Measurements from ENCODE around the gene SERPINB1.

SERPINB1 gene

DNA sequence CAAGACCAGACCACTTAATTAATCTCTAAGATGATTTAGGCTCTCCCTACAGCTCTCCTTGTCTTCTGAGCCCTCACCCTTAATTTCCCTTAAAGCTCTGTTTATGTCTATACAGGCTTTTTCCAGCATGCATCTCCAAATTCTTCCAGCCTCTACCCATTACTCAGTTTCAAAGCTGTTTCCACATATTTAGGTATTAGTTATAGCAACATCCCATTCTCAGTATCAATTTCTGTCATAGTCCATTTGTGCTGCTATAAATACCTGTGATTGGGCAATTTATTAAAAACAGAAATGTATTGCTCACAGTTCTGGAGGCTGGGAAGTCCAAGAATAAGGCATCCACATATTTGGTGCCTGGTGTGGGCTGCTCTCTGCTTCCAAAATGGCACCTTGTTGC lies 2.3 kb upstream of the SERPINB1 start:
- no peak for DNase-seq

DNA sequence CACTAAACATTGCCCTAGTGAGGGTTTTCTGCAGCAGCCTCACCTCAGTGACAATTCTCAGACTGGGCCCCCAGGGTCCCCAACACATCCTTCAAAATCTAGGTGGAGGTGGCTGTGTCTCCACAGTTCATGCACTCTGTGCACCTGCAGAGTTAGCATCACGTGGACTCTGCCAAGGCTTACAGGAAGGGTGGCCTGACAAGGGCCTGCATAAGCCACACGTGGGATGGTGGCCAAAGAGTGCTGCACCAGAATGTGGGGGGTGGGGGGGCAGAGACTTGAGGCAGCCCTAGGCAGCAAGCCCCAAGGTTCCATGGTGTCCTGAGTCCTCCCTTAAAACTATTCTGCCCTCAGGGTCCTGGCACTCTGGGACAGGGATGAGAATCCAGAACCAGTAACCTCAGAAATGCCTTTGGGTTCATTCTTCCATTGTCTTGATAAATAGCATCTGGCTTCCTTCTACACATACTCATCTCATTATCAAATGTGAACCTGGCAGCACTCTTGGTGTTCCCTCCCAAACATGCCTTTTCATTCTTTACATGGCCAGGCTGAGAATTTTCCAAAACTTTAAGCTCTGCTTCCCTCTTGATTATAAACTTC lies 1.6 kb upstream of the SERPINB1 start:
- no peak for DNase-seq

DNA sequence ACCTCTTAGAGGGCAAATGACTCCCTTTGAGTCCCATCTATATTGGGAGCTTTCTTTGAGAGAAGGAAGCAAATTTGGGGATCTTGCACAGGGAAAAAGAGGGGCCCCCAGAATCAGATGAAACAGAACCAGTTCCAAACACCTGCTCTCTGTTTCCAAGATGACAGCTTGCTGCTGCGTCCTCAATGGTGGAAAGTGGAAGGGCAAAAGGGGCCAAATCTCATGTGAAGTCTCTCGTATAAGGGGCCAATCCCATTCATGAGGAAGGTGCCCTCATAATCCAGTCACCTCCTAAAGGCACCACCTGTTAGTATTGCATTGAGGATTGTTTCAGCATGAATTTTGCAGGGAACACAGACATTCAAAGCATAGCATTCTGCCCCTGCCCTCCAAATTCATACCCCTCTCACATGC lies 483 bp upstream of the SERPINB1 start:
- no peak for DNase-seq

DNA sequence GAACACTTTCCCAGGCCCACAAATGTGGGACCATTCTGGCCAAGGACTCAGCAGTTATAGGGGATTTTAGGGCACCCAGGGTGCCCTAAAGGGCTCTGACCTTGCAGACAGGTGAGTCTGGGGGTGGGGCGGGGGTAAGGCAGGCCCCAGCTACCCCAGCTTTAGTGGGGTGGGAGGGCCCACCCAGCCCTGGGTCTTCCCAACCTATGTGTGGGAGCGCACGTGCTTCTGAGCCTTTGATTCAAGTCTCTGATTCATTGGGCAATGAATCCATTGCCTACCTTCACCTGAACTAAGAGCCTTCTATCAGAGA lies 958 bp downstream of the SERPINB1 start:
- no peak for DNase-seq

DNA sequence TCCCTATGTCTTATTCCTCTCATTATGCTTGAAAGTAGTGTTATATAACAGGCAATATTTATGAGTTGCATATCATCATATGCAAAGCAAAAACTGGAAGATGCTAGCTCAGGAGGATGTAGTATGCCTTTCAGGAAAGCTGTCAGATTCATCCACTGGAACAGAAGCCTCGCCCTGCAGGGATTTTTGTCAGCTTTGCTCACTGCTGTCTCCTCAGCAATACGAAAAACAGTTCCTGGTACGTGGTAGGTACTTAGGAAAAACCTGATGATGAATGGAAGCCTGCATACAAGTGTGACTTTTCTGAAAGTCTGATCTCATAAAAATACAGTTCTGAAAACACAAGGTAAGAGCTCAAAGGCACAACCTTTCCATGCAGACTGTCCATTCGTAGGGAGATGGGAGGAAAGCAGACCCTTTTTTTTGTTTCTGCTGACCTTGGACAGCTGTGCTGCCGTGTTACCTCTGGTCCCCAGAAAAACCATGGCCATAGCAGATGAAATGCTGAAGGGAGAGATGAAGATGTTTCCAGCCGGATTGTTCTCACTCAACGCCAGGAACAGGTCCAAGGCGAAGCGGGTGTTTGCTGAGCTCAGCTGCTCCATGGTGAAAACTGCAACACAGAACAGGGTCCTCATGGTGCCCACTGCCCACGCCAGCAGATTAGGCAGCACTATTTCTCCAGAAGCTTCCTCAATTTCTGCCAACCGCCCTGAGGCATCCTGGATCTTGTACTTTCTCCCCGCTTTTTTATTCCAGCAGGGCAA lies 1.5 kb downstream of the SERPINB1 start:
- DNase-seq, result no peak

DNA sequence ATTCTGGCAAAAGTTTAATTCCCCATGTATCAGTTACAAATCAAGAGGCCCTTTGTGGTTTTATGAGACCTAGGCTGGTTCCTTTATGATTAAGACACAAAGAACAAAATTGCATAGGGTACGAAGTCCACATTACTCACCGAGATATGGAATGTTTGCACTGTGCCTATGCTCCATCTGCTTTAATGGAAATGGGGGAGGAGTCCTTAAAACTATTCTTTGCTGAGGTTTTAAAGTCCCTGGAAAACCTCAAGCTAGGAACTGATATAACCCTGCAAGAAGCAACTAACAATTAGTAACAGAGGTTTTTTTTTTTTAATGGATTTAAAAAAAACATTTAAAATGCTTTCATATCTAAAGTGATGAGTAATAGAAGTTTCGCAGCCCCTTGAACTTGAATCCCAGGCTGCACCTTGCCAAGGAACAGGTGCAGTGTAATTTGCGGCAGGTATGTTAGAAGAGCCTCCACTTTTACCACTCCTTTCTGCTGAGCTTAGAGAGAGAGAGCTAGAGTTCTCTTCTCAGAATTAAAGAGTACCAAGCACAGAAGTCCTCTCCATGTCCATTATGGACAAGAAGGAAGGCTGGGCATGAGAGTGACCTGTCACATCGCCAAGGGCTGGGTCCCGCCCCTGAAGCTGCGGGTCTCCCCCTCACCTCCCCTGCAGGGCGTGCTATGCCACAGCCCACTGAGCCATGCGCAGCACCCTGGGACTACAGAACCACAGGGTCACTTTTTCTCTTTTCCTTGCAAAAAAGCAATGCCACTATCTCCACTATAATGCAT lies 2.3 kb downstream of the SERPINB1 start:
- no peak for DNase-seq

DNA sequence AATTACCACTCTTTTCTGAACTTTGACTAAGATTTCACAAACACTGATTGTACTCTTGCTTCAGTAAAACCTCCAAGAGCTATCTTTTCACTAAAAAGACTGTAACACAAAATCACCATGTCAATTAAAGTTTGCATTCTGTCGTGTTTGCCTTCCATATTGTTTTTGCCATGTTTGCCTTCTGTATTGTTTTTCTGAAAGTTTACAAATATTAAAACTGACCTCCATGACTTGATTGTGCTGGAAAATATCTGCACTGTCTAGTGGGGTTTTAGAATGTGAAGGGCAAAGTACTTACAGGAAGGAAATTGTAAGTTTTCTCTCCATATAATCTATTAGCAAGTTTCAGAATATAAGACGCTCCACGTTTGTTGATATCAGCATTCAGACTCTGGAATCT lies 3.4 kb downstream of the SERPINB1 start:
- DNase-seq, result no peak

DNA sequence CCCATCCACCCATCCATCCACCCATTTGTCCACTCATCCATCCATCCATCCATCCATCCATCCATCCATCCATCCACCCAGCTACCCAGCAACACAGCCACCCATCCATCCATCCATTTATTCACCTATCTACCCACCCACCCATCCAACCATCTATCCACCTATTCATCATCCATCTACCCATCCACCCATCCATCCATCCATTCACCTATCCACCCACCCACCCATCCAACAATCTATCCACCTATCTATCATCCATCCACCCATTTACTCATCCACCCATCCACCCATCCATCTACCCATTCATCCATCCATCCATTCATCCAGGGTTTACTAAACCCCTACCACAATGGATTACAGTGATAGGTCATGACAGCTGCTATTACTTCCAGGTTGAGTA lies 7.4 kb downstream of the SERPINB1 start:
- no peak for DNase-seq

DNA sequence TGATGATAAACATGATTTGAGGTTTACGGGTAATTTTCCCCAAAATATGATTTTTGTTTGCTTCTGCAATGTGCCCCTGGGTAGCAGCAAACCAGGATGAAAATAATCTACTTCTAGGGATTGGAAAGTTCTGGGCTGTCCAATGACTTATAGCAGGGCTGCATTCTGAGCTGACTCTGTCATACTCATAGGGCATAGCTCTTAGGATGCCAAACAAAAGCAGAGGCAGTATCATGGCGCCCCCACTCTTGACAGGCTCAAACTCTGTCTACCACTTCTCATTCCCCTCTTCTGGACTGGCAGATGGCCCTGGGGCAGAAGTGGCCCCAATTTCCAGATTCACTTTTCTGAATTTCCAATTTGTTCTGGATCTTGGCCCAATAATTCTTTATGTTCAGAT lies 10.3 kb downstream of the SERPINB1 start:
- no peak for DNase-seq

DNA sequence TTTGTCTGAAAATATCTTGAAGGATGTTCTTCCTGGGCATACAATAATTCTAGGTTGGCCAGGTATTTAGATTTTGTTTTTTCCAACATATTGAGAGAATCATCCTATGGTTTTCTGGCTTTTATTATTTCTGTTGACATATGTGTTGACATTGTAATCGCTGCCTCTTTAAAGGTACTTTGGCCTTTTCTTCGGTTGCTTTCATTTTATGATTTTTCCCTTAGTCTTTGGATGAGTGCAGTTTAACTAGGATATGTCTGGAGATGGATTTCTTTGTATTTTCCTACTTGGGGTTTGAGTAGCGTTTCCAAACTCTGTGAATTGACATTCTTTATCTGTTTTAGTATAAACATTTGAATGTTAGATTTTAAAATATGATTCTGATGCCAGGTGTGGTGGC lies 11.5 kb downstream of the SERPINB1 start:
- DNase-seq, result no peak

DNA sequence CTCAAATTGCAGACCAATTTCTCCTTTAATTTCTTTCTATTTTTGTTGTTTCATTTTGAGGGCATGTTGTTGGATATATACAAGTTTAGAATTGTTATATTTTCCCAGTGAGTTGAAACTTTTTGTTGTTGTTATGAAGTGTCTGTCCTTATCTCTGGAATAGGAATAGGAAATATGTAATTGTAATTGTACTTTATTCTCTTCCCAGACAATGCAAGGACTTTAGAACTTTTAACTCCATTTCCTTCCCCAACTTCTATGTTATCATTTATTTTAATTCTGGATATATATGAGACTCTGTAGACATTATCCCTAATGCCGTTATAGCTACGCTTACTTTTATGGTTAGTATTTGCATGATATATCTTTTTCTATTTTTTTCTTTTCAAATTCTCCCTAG lies 12.4 kb downstream of the SERPINB1 start:
- DNase-seq, result no peak

DNA sequence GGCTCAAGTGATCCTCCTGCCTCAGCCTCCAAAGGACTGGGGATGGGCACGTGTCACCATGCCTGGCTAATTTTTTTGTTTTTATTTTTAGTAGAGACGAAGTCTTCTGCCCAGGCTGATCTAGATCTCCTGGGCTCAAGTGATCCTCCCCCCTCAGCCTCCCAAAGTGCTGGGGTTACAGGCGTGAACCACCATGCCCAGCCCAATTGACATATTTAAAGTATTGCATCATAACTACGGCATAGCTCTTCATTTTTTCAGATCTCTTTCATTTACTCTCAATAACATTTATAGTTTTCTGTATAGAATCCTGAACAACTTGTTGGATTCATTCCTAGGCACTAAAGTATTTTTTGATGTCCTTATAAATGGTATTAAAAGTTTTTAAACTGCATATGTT lies 13.0 kb downstream of the SERPINB1 start:
- DNase-seq, result no peak

DNA sequence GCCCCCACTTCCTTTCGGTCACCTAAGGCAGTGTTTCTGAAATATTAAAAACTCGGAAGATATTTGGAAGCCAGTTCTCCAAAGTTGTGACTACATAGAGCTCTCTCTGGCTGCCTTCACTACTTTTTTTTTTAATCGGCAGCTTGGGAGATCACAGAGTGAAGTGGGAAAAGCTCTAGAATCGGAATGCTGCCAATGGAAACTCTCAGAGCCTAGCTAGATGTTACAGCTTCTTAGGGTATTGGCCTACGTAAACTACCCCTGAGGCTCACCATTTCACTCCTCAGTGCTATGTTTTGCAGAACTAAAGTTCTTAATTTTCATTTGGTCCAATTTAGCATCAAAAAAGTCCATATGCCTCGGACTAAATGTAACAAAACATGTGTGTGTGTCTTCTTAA lies 14.5 kb downstream of the SERPINB1 start:
- DNase-seq, result no peak

DNA sequence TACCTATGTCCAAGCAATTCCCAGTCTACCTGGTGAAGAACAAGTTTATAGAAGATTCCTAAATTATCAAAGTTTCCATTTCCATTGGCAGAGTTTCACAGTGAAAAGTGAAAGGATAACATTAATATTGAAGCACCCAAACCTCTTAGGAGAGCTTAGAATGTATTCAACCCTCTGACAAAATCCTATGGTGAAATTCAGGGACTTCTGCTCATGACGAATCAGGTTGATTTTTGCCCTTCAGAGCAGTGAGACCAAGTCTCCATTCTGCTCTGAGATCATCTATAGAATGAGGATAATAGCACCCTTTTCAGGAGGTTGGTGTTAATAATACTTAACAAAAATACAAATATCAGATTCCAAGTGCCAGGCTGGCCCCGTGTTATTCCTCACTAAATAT lies 15.5 kb downstream of the SERPINB1 start:
- DNase-seq, result no peak

DNA sequence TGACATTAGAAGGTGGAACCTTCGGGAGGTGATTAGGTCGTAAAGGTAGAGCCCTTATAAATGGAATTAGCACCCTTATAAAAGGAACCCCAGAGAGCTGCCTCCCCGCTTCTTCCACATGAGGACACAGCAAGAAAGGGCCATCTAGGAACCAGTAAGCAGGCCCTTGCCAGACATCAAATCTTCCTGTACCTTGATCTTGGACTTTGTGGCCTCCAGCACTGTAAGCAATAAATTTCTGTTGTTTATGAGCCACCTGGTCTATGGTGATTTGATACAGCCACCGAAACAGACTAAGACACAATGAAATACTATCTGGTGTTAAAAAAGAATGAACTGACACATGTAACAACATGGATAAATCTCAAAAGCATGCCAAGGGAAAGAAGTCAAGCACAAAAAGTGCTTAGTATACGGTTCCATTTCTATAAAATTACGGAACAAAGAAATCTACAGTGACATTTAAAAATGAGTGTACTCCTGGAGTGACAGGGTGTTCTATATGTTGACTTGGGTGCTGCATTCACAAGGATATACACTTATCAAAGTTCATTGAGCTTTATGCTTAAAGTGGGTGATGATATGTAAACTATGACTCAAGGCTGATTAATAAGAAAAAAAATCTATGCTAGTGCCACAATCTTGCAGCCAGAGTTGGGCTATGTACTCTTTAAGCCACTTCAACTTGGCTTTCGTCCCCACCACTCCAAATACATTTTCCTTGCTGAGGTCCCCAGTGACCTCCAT lies 18.4 kb downstream of the SERPINB1 start:
- no peak for DNase-seq

DNA sequence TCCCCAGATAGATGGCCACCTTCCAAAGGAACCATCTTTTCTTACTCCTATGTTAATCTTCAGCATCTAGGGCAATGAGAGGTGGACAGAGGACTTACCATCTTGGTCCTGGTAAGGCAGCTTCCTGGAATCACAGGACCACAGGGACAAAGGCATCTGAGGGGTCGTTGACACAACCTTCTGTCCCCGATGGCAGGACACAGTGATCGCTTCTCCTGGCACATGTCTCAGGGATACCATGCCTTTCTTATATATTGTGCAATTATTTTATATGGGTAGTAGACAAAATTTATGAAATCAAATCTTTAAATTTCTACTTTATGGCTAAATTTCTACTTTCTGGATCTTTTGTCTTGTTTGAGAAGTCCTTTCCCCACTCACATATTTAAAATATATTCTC lies 20.1 kb downstream of the SERPINB1 start:
- no peak for DNase-seq

DNA sequence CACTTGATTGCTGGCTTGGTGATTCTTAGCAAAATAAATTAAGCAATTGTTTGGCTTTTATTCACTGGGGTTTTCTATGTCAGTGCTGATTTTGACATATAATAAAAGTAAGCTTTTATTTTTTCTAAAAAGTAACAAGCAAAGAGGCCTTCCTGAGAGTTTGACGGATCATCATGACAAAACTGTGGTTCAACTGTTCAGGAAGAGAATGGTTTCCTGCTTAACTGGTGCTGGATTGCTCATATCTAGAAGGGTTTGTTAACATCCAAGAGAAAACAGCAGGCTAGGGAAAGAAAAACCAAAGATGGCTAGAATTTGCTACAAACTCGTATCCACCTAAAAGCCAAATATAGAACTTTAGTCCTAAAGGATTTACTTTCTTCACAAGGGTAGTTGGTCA lies 21.2 kb downstream of the SERPINB1 start:
- DNase-seq, result no peak

DNA sequence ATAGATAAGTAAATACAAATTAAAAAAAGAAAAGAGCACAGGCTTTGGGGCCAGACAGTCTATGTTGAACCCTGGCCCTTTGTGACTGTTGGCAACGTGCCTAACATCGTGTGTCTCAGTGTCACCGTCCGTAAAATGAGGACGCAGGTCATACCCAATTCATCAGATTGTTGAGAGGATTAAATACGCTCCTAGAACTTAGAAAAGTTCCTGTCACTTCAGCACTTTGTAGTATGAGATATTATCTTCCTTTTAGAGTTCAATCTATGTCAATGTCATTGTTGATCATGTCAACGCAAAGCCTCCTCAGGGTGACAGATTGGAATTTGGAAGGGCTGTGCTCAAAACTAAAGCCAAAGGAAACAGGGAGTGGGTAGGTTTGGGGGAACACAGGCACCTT lies 21.7 kb downstream of the SERPINB1 start:
- no peak for DNase-seq

DNA sequence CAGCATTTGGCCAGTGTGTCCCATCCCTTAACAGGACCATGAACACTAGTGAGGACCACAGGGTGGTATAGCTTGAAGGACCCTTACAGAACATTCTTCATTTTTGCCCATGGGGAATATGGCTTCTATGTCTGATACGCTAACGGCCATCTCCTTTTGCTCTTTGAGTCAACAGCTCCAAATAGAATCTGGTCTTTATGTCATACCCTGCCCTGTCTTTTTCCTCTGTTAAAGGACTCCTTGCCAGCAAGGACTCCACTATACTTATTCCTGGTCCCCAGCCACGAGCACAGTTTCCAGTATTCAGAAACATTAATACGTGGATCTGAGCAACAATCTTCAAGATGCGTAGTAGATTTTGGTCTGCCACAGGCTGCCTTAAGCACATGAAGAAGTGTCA lies 22.5 kb downstream of the SERPINB1 start:
- DNase-seq, result no peak

DNA sequence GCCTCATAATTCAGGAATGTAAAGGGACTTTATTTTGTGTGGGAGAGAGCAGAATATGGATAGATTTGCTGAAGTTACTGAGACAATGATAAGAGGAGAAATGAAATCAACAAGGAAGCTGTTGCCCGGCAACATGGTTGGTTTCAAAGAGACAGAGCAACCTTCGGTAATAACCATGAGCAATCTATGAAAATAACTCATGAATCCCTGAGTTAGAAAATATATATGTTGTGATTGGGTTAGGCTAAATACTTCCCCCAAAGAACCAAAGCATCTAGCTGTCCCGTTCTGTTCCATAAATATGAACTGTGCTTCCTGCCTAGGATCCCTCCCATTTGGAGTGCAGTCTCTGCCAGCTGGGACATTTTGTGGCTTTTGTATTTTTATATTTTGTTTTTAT lies 23.1 kb downstream of the SERPINB1 start:
- no peak for DNase-seq

DNA sequence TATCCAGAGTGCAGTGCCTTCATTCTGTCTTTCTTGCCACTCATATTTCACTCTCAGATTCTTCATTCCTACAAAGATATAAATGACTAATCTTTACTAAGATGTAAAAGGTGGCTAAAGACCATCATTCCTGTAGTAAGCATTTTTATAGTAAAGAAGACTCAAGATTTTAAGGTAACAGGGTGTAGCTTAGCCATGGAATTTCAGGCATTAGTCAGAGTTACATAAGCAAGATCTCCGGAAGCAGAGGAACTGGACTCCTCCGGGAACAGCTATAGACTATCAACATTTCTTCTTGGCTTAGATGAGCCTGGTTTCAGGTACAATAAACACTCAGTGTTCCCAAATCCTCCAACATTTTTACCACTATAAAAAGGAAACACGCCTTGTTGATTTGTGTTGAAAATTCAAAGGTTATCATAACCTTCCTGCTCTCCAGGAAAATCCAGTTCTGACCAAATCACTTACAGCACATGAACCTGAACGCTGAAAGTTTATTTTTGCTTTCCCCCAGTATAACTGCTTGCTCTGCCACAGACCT lies 23.7 kb downstream of the SERPINB1 start:
- no peak for DNase-seq

DNA sequence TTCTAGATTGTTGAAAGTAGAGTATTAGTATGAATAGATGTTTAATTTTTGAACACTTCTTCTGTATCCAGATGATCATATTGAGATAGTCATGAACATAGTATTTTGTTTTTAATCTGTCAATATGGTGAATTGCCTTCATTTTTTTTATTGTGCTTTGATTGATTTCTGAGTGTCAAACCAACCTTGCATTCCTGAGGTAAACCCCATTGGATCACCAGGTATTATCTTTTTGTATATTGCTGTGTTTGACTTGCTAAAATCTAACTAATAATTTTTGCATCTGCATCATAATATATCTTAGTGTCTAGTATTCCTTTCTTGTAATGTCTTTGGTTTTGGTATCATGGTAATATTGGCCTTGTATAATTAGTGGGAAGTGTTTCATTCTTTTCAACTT lies 25.5 kb downstream of the SERPINB1 start:
- no peak for DNase-seq

DNA sequence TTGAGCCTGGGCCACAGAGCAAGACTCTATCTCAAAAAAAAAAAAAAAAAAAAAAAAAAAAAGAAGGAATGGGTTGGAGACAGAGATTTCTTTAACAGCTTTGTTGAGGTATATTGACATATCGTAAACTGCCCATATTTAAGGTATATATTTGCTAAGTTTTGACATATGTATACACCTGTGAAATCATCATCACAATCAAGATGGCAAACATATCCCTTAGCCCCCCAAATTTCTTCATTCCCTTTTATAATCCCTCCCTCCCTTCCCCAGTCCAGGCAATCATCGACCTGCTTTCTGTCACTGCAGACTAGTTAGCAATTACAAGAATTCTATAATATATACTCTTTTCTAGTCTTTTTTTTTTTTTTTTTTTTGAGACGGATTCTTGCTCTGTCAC lies 29.0 kb downstream of the SERPINB1 start:
- DNase-seq, result no peak

Data from activated CD4-positive, alpha-beta T cell treated with anti-CD3 and anti-CD28 coated beads, Interleukin-2, amount 50 U/mL, for 1 hour (primary cell).